ENCODE results near the gene PEF1.

PEF1 gene

GRCh38 chr1:31627930-31628559 lies 16.6 kb downstream of the PEF1 start:
- peak in 7 of 14 donors; percentile 14 to 93 (median 59) for DNase-seq

DNA sequence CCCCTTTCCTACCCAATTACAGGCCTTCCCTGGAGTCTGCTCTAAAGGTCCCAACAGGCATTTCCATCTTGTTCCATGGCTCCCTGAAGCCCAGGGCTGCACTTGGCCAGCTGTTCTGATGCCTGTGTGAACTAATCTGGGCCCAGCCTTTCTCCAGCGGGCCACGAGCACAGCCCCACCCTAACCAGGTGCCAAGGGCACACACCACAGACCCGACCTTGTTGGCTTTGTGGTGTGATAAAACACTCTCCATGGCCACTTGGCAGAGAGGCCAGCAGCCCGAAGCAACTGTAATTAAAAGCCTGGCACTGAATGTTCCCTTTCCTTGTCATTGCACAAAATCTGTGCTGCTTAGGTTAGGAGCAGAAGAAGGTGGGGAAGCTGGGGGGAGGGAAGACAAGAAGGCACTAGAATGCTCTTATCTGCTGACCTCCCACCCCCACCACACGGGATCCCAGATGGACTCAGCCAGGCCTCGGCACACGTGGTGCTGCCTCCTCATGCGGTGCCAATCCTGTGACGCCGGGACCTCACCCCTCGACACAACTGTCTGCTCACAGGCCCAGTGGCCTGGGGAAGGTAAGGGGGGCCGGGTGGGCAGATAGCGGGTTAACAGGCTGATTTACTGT lies 17.3 kb downstream of the PEF1 start:
- DNase-seq, result peak in 8 of 14 donors; percentile 4 to 91 (median 56)

DNA sequence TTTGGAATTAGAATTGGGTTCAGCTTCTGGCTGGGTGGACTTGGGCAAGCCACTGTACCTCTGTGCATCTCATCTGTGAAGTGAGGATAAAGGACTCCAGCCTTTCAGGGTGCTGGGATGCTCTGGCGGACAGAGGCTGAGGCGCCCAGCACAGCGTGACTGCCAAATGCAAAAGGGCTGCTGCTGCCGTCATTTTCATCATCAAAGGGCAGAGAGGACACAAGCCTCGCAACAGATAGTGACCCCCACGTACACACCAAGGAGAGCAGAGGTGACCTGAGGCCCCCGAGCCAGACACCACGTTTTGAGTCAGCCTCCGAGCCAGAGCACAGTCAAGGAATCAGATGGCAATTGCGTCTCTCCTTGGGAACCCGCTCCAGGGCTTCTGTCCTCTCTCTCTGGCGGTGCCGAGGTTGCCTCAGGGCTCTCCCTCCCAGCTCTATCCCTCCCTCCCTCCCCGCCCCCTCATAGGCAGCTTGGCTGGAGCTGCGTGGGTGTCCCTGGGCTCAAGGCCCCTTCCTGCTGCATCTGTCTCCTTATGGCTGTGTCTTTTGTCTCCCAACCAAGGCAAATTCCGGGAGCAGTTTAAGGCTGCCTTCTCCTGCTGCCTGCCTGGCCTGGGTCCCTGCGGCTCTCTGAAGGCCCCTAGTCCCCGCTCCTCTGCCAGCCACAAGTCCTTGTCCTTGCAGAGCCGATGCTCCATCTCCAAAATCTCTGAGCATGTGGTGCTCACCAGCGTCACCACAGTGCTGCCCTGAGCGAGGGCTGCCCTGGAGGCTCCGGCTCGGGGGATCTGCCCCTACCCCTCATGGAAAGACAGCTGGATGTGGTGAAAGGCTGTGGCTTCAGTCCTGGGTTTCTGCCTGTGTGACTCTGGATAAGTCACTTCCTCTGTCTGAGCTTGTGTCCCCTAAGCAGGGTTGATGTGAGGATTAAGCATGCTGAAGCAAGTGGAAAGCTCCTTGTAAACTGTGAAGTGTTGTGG lies 18.2 kb downstream of the PEF1 start:
- DNase-seq, result peak in 3 of 14 donors; percentile 15 to 34 (median 15)

GRCh38 chr1:31625561-31626222 lies 19.0 kb downstream of the PEF1 start:
- DNase-seq, result no peak

GRCh38 chr1:31624731-31625514 lies 19.8 kb downstream of the PEF1 start:
- DNase-seq, result no peak

DNA sequence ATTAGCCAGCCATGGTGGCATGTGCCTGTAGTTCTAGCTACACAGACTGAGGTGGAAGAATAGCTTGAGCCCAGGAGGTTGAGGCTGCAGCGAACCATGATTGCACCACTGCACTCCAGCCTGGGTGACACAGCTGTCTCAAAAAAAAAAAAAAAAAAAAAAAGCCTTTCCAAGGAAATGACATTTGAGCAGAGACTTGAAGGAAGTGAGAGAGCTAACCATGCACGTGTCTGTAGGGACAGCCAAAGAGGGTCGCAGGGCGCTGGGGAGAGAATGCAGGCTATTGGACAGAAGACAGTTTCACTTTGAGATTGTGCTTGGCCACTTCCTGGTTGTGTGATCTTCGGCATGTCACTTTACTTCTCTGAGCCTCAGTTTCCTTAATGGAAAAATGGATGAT lies 20.4 kb downstream of the PEF1 start:
- DNase-seq, result no peak

DNA sequence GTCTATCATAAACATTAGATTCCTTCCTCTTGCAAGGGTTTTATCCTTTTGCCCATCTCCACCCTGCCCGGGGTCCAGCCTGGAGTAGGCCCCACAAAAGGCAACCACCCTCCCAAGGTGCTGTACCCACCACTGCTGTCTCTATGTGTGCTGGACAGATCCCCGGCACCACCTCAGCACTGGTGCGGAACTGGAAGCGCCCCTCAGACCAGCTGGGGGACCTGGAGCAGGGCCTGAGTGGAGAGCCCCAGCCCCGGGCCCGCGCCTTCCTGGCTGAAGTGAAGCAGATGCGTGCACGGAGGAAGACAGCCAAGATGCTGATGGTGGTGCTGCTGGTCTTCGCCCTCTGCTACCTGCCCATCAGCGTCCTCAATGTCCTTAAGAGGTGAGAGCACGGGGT lies 21.3 kb downstream of the PEF1 start:
- no peak for DNase-seq

- no peak for DNase-seq
Observed at GRCh38 chr1:31621847-31622730, 22.6 kb downstream of the PEF1 start.

DNA sequence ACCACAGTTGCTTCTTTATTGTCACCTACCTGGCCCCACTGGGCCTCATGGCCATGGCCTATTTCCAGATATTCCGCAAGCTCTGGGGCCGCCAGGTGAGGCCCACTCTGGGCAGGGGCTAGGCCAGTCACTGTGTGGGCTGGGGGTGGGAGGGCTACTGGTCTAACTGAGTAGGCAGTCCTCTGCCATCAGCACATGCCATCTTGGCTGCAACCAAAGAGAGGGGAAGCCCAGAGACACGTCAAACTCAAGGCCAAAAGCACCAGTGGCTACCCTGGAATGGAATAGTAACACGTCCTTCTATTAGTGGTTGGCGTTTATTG lies 23.2 kb downstream of the PEF1 start:
- DNase-seq, result no peak

- no peak for DNase-seq
Observed at GRCh38 chr1:31620631-31621497, 23.8 kb downstream of the PEF1 start.

GRCh38 chr1:31618916-31619846 lies 25.5 kb downstream of the PEF1 start:
- no peak for DNase-seq

DNA sequence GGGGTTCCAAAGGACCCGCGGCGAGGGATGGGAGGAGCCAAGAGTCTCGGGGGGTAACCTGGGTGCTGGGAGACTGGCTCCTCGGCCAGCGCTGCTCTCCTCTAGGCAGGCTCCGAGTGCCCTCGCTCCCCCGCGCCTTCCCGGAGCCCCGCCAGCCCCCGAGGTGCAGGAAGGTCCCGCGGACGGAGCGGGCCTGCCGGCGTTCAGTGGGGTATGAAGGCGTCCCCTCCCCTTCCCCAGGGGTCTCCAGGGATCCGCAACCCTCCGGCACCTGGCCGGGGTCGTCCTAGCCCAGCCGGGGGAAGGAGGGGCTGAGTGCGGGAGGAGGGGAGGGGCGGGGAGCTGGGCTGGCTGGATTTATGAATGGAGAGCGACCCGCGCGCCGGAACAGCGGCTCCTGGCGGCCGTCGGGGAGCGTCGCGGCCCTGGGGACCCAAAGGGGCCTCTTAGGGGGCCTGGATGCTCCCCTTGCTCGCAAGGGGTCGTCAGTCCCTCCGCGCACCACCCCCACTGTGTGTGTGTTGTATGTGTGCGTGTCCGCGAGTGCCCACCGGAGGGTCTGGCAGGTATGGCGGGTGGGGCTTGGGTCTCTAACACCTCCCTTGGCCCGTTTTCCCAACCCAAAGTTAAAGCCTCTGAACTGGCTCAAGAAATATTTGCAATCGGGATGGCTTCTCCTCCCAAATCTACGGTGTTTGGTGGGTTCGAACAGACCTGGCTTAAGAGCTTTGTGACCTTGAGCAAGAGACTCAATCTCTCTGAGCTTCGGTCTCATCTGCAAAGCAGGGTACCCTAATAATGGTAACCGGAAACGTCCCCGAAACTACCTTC lies 26.5 kb downstream of the PEF1 start:
- DNase-seq, result peak in 2 of 14 donors; percentile 6 to 15

- no peak for DNase-seq
Observed at GRCh38 chr1:31617218-31617915, 27.3 kb downstream of the PEF1 start, which contains the start of gene HCRTR1. Gene HCRTR1, plus strand, starts transcription at chr1:31617689. Its CDS starts 1,504 bp downstream, at chr1:31619193.

GRCh38 chr1:31615939-31616338 lies 28.7 kb downstream of the PEF1 start:
- DNase-seq, result no peak

- DNase-seq, result no peak
Observed at GRCh38 chr1:31615414-31615813, 29.3 kb downstream of the PEF1 start.

DNA sequence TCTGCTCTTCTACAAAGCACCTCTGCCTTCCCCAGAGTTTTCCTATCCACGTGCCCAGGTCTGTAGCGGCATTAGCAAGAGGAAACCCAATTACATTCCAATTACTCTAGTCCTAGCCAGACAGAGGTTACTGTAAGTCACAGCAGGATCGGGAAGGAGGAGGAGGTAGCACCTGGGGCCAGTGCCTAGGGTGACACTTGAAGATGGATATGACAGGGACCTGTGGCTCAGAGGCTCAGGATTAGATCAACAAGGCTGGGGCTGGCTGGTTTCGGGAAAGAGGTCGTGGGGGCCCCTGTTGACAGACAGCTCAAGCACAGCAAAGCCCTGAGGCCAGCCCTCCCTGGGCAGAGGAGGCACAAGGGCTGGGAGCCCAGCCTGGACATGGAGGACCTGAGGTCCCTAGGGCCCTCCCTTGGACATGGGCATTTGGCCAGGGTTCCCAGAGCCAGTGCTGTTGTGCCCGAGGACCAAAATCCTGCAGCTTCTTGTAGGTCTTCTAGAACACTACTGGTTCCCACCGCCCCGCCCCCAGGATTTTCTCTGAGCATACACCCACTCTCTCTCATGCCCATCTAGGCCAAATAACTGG lies 30.2 kb downstream of the PEF1 start:
- DNase-seq, result no peak

Measured in C1 segment of cervical spinal cord (tissue), 14 donors.